Kidney epithelial cell (primary cell): ENCODE results near the gene SERPINB11. TPM values are rescaled to one million over a fixed set of nuclear protein-coding genes. Genes with fewer than 3 reads are reported as not detected.

Source experiments
- DNase-seq: peaks from one replicate; pipeline ENCODE4 v3.0.0-alpha.2; 2010; ENCODE audit warnings: low read depth
- H3K27me3 ChIP-seq: 2 replicates; pipeline ENCODE4 v1.6.0; 2011; ENCODE audit warnings: low read length; ENCODE audit not compliant: control insufficient read depth, insufficient read depth
- H3K36me3 ChIP-seq: 2 replicates; pipeline ENCODE4 v1.5.1; 2011; ENCODE audit warnings: low read length; ENCODE audit not compliant: control insufficient read depth, insufficient read depth
- H3K4me3 ChIP-seq: 2 replicates; pipeline ENCODE4 v1.5.1; 2011; ENCODE audit warnings: low read depth, mild to moderate bottlenecking, control low read depth, low read length
- total RNA-seq: library from RNA; depleted of rRNA; stranded (reverse); fragments of >200 nt; gene quantifications from 2 replicates; pipeline ENCODE4 v1.2.3, GENCODE V29; 2015
- TF ChIP-seq, protein P1 (sequence below): IDR thresholded peaks from 2 replicates; pipeline ENCODE4 v1.5.1; 2011; ENCODE audit warnings: mild to moderate bottlenecking, moderate library complexity, low read length, control low read depth, inconsistent platforms; ENCODE audit not compliant: insufficient read depth, poor library complexity, severe bottlenecking

The SERPINB11 gene
- total RNA-seq, 1 donor from 2014 or later, result not detected

DNA sequence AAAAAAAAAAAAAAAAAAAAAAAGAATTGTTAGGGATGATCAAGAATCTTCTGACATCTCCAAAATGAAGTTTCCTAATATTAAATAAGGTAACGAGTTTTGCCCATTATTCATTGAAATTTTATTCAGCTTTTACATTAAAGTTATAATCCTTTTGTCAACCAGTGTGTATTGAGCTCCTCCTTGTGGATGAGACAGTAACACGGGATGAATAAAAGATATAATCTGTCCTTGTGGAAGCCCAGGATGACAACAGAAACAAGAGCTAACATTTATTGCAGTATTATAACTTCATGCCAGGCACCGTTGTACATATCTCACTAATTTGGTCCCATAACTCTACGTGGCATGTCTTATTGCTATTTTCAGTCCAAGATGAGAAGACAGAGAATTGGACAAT is 39.0 kb downstream of the SERPINB11 start:
- Histone ChIP-seq H3K36me3 (no peaks in the 10 kb centered on the region), H3K27me3 (no peaks in the 10 kb centered on the region), H3K4me3 (no peak overlapping the region)
- DNase-seq, result no peak
- TF ChIP-seq, protein P1, sequence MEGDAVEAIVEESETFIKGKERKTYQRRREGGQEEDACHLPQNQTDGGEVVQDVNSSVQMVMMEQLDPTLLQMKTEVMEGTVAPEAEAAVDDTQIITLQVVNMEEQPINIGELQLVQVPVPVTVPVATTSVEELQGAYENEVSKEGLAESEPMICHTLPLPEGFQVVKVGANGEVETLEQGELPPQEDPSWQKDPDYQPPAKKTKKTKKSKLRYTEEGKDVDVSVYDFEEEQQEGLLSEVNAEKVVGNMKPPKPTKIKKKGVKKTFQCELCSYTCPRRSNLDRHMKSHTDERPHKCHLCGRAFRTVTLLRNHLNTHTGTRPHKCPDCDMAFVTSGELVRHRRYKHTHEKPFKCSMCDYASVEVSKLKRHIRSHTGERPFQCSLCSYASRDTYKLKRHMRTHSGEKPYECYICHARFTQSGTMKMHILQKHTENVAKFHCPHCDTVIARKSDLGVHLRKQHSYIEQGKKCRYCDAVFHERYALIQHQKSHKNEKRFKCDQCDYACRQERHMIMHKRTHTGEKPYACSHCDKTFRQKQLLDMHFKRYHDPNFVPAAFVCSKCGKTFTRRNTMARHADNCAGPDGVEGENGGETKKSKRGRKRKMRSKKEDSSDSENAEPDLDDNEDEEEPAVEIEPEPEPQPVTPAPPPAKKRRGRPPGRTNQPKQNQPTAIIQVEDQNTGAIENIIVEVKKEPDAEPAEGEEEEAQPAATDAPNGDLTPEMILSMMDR, result peak; percentile 25

DNA sequence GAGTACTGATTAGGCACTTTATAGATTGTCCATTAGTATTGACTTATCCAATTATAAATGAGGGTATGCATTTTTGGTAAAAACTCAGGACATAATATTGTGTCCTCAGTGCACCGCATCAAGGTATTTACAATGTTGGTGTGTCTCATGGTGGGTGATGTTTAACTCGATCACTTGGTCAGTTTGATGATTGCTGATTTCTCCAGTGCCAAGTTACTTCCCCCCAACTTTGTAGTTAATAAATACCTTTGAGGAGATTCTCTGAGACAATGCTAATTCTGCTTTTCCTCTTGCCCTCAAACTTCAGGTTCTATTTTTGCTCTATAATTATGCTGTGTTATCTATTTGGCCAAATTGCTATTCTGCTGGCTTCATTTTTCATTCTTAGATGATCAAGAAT is 44.2 kb downstream of the SERPINB11 start:
- Histone ChIP-seq H3K4me3 (no peak overlapping the region), H3K27me3 (no peaks in the 10 kb centered on the region), H3K36me3 (no peaks in the 10 kb centered on the region)
- DNase-seq, result no peak
- TF ChIP-seq, protein P1, result no peak

DNA sequence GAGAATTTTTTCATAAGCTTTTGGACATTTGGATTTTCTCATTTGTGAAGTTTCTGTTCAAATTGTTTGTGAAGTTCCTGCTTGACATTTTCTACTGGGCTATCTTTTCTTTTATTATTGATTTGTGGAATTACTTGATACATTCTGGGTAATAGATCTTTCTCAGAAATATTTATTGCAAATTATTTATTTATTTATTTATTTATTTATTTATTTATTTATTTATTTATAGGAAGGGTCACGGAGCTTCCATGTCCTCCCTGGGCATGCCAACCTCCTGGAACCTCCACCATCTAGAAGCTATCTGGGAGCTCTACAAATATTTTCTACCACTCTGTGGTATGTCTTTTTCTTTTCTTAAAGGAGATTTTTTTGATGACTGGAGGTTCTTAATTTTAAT is 46.7 kb downstream of the SERPINB11 start:
- Histone ChIP-seq H3K27me3 (no peaks in the 10 kb centered on the region), H3K4me3 (no peak overlapping the region), H3K36me3 (no peaks in the 10 kb centered on the region)
- TF ChIP-seq, protein P1, result no peak
- DNase-seq, result no peak

DNA sequence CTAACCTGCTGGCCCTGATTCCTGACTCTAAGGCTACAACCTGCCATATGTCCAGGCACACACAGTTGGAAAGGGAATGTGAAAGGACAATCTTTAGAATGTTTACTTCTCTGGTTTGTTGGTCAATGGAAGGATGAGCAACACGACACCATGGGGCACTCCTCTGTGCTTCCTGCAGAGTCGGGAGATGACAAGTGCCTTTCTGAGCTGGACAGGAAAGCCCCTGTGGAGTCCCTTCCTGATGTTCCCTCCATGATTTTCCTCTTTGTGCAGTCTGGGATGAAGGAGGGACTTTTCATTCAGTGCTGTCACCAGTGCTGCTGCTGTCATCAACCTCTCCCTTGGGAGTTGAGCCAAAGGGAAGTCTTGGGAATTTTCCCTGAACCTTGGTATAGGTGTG is 49.9 kb downstream of the SERPINB11 start:
- TF ChIP-seq, protein P1, result no peak
- no peaks in the 10 kb centered on the region for H3K27me3 ChIP-seq
- H3K4me3 ChIP-seq, result no peak overlapping the region
- H3K36me3 ChIP-seq, result no peaks in the 10 kb centered on the region
- no peak for DNase-seq

DNA sequence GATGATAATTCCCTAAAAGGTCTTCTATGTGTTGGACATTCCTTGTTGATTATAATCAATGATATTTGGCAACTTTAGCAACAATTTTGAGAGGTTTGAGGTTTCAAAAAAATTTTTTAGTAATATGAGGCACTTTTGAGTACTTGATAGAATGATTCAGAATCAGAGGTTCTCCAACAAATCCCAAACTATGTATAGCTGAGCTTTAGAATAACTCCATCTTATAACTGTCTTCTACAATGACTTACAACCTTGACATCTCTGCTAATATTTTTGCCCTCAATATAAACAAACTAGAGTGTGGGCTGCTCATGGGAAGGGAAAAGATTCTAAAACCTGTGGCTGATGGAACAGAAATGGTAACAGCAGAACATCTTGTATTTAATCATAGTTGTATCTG is 50.9 kb downstream of the SERPINB11 start:
- Histone ChIP-seq H3K27me3 (no peaks in the 10 kb centered on the region), H3K4me3 (no peak overlapping the region), H3K36me3 (no peaks in the 10 kb centered on the region)
- TF ChIP-seq, protein P1, result no peak
- DNase-seq, result no peak

DNA sequence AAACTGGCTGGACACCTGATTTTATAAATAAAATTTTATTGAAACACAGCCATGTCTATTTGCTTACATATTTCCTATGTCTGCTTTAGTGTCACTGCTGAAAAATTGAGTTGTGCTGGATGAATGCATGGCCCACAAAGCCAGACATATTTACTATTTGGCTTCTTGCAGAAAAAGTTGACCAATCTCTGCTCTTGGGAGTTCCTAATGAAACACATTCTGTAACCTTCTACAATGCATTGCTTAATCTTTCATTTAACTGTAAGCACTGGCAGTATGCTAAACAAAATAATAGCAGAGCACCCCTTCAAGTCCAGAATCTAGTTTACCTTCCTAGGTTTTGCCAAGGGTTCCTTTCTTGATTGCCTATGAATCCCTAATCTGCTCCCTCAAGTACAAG is 54.8 kb downstream of the SERPINB11 start:
- no peak for DNase-seq
- TF ChIP-seq, protein P1, result no peak

More for the DNA sequence above, 54.8 kb downstream of the SERPINB11 start:
- Histone ChIP-seq H3K36me3 (no peaks in the 10 kb centered on the region), H3K27me3 (no peaks in the 10 kb centered on the region), H3K4me3 (no peak overlapping the region)
